COR-L47 (cell line): Measurements from ENCODE around the gene SAMD4A.
"Not testable (repeated sequence)": the region's sequence is repeated elsewhere in the genome, so short reads cannot be mapped to it uniquely, and the experiment has no call there.

Experiments used
- DNase-seq: peaks from one replicate; lab custom pipeline; 2025; lab: John Stamatoyannopoulos, UW

The SAMD4A gene

DNA sequence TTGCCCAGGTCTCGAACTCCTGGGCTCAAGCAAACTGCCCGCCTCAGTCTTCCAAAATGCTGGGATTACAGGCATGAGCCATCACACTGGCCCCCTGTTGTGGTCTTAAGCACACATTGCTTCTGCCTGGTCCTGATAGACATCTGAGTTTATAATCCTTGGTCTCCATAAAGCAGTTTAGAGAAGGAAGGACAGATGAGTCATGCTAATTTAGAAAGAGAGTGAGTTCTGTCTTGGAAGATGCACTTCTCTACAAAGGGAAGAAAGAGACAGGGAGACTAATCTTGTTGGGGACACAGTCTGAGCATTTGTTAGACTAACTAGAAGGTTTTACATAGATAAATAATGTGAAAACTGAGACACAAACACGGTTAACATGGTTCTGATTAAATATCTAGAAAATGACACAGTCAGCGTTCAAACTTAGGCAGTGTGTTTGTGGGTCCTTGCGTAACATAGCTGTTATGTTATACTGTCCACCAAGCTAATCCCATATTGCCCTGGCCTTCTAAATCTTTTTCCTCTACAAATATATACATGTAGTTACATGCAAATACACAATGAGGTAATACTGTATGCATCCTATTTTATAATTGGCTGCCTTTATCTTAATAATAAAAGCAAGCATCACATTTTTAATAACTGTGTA lies 31.0 kb downstream of the SAMD4A start:
- DNase-seq = no peak

DNA sequence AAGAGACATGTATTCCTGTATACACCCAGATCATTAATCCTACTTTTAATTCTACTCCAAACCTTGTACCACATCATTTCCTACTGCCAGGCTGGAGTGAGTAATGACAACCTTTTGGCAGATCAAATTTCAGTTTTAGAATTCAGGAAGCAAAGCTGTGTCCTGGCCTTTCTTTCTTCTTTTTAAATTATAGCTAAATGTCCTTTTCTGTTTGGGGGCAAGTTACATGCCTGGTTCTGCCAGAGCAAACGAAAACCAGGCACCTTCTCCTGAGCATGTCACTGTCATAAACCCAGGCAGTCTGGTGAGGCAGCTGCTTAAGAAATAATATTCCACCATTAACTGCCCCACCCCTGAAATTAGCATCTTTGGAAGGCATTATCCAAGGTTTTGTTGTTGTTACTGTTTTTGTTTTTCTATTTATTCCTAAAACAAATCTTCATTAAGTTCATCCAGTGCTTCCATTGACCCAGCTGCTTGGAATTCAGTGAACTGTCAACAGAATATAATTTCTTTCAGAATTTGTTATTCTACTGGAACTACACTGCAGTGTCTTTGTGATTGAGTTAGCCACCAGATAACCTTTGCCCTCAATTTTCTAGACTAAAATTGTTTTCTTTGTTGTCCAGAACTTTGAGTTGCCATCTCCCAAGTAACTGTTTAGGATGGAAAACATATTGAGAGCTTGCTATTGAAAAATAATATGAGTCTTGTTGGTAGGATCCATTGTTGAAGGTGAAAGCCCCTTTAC lies 33.2 kb downstream of the SAMD4A start:
- peak; percentile 23 for DNase-seq

GRCh38 chr14:54600717-54601109 lies 33.8 kb downstream of the SAMD4A start:
- DNase-seq = no peak

DNA sequence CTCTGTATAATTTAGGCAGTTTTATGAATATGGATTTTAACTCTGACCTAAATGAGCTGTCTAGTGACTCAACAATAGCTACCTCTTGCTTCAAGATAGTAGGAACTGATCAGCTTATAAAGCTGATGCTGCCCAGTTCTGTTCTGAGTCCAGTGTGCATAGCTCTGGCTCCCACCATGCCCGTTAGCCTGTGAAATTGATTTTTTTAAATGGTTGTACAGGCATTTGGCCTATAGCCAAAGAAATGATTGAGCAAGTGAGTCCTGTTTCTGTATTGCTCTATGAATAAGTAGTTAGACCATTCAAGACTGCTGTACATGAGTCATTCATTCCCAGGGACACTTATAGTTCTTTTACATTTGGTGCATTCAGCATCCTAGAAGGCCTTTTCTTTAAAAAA lies 36.4 kb downstream of the SAMD4A start:
- DNase-seq = no peak

GRCh38 chr14:54606178-54606577 lies 39.2 kb downstream of the SAMD4A start:
- DNase-seq = no peak

- DNase-seq = no peak
These were observed 39.8 kb downstream of the SAMD4A start for GRCh38 chr14:54606631-54607133.

GRCh38 chr14:54609576-54609975 lies 42.6 kb downstream of the SAMD4A start:
- DNase-seq = no peak

DNA sequence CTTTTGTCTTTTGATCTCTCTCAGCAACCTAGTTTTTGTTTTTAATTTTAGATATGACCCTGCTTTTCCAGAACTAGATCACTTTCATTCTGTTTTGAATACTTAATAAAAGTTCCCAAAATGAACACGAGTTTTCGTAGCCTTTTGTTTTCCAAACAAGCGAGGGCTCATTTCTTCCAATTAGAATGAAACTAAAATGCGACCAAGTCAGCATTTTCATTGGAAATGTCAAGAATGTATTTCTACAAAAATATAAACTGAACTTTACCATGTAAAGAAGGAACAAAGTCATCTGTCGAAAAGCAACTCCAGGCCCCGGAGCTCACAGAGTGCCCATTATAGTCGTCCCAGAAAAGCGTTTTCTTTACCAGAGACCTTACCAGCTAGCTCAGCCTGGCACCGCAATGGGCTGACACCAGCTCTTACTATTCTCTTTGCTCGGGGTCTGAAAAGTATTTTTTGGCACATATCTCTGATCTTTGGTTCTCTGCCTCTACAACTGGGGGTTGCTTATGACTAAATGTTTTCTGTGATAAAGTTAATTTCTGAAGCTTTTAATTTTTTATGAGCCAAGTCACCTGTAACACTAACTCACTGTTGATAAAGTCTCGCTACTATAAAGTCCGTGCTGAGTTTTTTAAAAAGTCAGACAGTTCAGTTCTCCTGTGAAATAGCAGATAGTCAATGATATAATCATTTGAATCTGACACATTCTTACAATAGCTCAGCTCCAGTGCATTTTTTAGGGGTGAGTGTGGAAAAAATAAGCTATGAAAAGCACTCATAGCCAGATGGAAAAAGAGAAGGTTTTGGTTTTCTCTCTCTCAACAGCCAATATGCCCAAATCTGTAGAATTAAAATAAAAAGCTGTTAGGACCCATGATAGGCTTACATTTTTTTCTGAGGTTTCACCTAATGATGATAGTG lies 43.4 kb downstream of the SAMD4A start:
- DNase-seq = no peak

DNA sequence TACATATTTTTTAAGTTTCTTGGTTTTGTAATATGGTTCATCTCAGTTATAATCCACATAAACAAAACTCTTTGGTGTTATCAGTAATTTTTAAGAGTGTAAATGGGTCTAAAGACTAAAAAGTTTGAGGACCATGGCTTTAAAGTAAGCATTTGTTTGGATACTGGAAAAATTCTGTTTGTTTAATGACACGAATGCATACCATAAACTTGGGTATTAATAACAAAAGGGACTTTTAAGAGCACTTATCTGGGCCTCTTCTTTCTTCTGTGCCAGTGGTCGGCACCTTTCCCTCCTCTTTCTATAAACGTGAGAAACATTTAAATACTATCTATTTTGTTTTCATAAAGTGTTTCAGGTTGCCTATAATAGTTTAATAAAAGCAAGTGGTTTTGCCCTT lies 47.4 kb downstream of the SAMD4A start:
- DNase-seq = no peak

DNA sequence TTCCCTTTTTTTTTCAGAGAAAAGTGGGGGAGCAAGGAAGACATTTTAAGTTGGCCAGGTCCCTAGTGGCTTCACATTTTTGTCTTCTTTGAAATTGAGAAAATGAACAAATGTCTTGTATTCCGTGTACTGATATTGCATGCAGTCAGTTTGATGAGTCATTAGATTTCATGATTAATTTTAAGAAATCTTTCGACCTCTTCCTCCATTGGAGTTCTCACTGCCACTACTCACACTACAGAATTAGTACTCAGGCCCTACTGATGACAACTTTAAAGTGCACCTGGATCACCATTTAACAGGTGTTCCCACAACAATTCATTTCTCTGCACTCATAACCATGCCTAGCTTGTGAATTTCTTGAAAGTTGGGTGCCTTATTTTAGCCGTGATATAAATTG lies 50.5 kb downstream of the SAMD4A start:
- no peak for DNase-seq

DNA sequence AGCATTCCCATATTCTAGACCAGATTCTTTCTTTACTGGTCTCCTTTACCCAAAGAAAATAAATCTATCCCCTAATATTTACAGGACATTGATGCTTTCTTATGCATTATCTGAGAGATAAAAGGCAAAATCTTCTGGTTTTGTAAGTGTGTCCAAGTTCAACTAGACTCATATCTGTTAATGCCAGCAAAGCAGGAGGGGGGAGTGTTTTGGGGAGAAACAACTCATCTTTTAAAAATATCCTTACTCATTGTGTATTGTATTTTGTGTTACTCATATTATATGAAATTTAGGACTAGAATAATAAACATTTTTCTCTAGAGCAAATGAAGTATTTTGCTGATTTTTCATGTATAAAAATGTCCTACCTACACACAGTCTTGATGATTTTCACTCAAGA lies 54.8 kb downstream of the SAMD4A start:
- no peak for DNase-seq

DNA sequence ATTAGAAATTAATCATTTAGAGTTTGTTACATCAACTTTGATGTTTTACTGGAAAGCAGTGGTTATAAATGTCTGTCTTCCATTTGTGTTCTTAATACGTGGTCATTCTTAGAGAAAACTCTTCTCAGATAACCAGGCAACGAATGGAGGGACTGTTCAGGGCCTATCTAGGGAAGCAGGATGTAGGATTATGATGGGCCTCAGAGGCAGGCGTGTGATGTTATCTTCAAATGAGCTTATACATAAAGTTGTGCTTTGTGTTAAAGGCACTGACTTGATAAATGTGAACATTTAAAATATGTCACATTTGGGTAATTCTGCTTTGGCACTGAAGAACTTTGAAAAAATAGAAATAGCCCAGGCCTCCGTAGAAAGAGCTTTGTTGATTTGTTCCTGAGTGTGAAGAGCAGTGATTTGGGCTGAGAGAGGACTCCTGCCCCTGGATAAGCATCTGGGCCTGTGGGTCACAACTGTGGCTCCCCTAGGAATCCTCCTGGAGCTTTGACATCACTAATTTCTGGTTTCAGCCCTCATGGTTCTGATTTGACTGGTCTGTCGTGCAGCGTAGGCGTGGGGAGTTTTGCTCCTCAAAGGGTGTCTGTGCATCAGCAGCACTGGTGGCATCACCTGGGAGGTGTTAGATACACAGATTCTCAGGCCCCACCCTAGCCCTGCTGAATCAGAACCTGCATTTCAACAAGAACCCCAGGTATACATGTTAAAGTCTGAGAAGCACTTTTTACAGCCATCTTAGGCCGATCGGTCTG lies 55.4 kb downstream of the SAMD4A start:
- no peak for DNase-seq

DNA sequence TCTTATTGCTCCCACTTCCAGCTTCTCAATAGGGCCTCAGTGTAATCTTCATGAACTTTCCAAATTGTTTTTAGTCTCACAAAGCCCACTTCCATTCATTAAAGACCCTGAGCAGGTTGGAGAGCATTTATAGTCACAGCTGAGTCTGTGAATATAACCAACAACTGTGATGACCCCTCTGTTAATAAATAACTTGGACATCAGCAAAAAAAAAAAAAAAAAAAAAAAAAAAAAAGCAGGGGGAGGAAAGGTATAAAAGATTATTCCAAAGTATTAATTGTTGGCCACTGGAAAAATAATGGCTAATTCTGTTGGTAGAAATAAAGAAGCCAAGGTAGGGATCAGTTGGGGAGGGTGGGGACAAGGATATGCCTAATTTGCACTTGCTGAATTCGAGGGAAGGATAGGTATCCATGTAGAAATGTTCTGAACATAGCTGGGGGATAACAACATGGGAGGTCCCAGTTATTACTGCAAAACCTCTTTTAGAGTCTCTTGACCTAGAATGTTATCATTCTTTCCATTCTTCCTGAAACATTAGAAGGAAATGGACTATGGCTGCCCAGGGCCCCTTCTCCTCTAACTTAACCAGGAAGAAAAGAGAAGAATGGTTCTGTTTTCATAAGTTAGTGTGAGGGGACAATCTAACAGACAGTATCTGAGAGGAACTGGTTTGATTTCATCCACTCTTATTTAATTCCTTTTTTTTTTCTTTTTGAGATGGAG lies 56.5 kb downstream of the SAMD4A start:
- DNase-seq = no peak

GRCh38 chr14:54624005-54624358 lies 57.1 kb downstream of the SAMD4A start:
- DNase-seq = not testable (repeated sequence)

DNA sequence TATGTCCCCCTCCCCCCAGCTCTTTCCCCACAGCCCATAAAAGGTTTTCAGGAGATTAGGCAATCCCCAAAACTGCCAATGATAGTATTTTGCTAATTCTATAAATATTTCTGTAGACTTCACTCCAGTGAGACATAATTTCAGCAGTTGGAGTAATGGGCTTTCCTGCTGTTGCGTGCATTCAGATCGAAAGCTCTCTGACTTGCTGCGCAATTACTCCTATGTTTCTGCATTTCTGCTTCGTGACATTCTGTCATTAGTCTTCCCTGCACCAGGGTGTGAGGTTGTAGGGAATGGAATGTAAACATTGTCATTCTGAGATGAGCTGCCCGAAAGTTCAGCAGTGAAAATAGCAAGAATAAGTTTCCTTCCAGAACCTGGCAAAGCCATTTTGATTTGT lies 58.2 kb downstream of the SAMD4A start:
- no peak for DNase-seq

DNA sequence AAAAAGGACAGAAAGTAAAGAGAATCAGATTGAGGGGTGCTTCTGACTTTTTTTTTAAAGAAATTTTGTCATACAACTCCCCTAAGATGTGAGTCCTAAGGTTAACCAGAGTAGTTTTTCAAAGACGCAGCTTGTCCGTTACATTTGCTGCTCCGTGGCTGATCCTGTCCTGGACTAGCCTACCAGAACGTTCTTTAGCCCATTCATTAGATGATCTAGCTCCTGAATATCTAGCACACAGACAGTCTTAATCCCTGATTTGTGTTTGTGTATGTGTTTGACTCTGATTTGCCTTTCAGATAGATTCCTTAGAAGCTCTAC lies 60.3 kb downstream of the SAMD4A start:
- DNase-seq = no peak

- DNase-seq = no peak
These were observed 60.8 kb downstream of the SAMD4A start for GRCh38 chr14:54627540-54628363.

- no peak for DNase-seq
These were observed 62.3 kb downstream of the SAMD4A start for GRCh38 chr14:54629183-54629582.

GRCh38 chr14:54629635-54630360 lies 62.9 kb downstream of the SAMD4A start:
- no peak for DNase-seq

DNA sequence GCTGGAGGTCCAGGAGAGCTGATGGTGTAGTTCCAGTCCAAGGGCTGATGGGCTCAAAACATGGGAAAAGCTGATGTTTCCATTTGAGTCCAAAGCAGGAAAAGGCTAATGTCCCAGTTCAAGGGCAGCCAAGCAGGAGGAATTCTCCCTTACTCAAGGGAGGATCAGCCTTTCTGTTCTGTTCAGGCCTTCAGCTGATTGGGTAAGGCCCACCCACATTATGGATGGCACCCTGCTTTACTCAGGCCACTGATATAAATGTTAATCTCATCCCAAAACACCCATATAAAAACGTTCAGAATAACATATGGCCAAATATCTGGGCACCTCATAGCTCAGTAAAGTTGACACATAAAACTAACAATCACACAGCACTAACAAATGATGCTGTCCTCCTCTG lies 64.1 kb downstream of the SAMD4A start:
- no peak for DNase-seq
